MM.1S (cell line): Measurements from ENCODE around the gene ATAD1.

Source experiments
- DNase-seq: peaks from one replicate; pipeline ENCODE4 v3.0.0-alpha.2; 2015
- H2AFZ ChIP-seq: fragments of 300-600 bp; sonication (generic); 2 replicates; pipeline ENCODE4 v1.6.0; 2016; ENCODE audit warnings: antibody characterized with exemption, low read length
- H3F3A ChIP-seq: fragments of 300-600 bp; sonication (generic); 2 replicates; pipeline ENCODE4 v1.6.1; 2016; ENCODE audit warnings: mild to moderate bottlenecking, antibody characterized with exemption, low read length, moderate library complexity, mixed read lengths; ENCODE audit not compliant: insufficient read depth
- H3K27ac ChIP-seq: fragments of 300-600 bp; sonication (generic); 2 replicates; pipeline ENCODE4 v1.5.1; 2016; ENCODE audit warnings: mild to moderate bottlenecking, low read length
- H3K27me3 ChIP-seq: fragments of 300-600 bp; sonication (generic); replicated peaks from 2 replicates; pipeline ENCODE4 v1.6.0; 2016; ENCODE audit warnings: low read length; ENCODE audit not compliant: insufficient read depth
- H3K36me3 ChIP-seq: fragments of 300-600 bp; sonication (generic); replicated peaks from 2 replicates; pipeline ENCODE4 v1.6.1; 2016; ENCODE audit warnings: mild to moderate bottlenecking, low read length, mixed read lengths; ENCODE audit not compliant: insufficient read depth
- H3K4me1 ChIP-seq: fragments of 300-600 bp; sonication (generic); 2 replicates; pipeline ENCODE4 v1.6.1; 2016; ENCODE audit warnings: low read length, mixed read lengths
- H3K4me2 ChIP-seq: fragments of 300-600 bp; sonication (generic); 2 replicates; pipeline ENCODE4 v1.6.0; 2016; ENCODE audit warnings: low read depth, low read length
- H3K4me3 ChIP-seq: fragments of 300-600 bp; sonication (generic); 2 replicates; pipeline ENCODE4 v1.5.1; 2016; ENCODE audit warnings: low read length, mixed read lengths
- H3K79me2 ChIP-seq: fragments of 300-600 bp; sonication (generic); 2 replicates; pipeline ENCODE4 v1.6.1; 2016; ENCODE audit warnings: mixed run types, low read length, mixed read lengths
- H3K9ac ChIP-seq: fragments of 300-600 bp; sonication (generic); 2 replicates; pipeline ENCODE4 v1.6.1; 2016; ENCODE audit warnings: low read length, mixed read lengths
- H3K9me2 ChIP-seq: fragments of 300-600 bp; sonication (generic); replicated peaks from 2 replicates; pipeline ENCODE4 v1.6.1; 2016; ENCODE audit warnings: mild to moderate bottlenecking, low read length, mixed read lengths; ENCODE audit not compliant: insufficient read depth
- H3K9me3 ChIP-seq: fragments of 300-600 bp; sonication (generic); replicated peaks from 2 replicates; pipeline ENCODE4 v1.6.1; 2016; ENCODE audit warnings: mild to moderate bottlenecking, low read length, mixed read lengths; ENCODE audit not compliant: insufficient read depth
- H4K20me1 ChIP-seq: fragments of 300-600 bp; sonication (generic); 2 replicates; pipeline ENCODE4 v1.6.1; 2016; ENCODE audit warnings: mild to moderate bottlenecking, low read length, moderate library complexity, mixed read lengths; ENCODE audit not compliant: insufficient read depth
- EZH2 ChIP-seq: fragments of 300-600 bp; sonication (generic); optimal IDR thresholded peaks from 2 replicates; pipeline ENCODE3; 2017; ENCODE audit warnings: low read depth, mild to moderate bottlenecking, antibody characterized with exemption, low read length, mixed read lengths
- EZH2phosphoT487 ChIP-seq: fragments of 300-600 bp; sonication (generic); IDR thresholded peaks from 2 replicates; pipeline ENCODE4 v1.6.1; 2018; ENCODE audit warnings: antibody characterized with exemption, low read length
- TF ChIP-seq, protein P1 (sequence below): fragments of 300-600 bp; sonication (generic); IDR thresholded peaks from 2 replicates; pipeline ENCODE4 v1.5.1; 2016; ENCODE audit warnings: antibody characterized with exemption, low read length, mixed read lengths

ATAD1 gene

DNA sequence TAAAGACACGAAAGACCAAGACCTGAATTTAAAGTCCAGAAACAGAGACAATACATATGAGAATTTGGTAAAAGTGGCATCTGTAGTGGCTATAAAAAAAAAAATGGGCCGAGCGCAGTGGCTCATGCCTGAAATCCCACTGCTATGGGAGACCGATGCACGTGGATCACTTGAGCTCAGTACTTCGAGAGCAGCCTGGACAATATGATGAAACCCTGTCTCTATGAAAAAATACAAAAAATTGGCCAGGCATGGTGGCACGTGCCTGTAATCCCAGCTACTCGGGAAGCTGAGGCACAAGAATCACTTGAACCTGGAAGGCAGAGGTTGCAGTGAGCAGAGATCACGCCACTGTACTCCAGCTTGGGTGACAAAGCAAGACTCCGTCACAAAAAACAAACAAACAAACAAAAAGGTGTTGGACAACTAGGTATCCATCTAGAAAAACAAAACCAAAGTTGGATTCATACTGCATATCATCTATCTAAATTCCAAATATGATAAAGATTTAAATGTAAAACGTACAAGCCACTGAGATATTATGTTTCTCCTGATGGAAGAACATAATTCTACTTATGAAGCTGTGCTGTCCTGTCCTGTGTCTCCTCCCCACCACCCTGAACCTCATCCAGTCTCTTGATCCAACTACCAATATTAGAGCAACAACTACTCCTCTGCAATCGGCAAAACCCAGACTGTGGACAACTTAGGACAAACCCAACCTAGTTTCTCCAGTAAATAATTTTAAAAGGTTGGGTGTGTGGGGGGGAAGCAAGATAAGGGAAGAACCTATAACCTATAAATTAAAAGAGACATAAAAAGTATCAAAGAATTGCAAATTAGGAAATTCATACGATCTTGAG lies 53.7 kb downstream of the ATAD1 start:
- Histone ChIP-seq H3K4me3 (no peak overlapping the region), H3F3A (no peaks in the 10 kb centered on the region), H3K36me3 (no peaks in the 10 kb centered on the region; the same call in 1 of the 2 replicates), H4K20me1 (no peaks in the 10 kb centered on the region), H3K27me3 (no peaks in the 10 kb centered on the region), H3K27ac (no peak overlapping the region), H2AFZ (no peak overlapping the region), H3K9ac (no peak overlapping the region), H3K9me2 (no peaks in the 10 kb centered on the region), H3K4me1 (no peaks in the 10 kb centered on the region), H3K79me2 (no peaks in the 10 kb centered on the region), H3K9me3 (no peaks in the 10 kb centered on the region), H3K4me2 (no peak overlapping the region)
- DNase-seq = no peak
- no peak for TF ChIP-seq EZH2phosphoT487
- no peak for TF ChIP-seq EZH2
- TF ChIP-seq, protein P1, sequence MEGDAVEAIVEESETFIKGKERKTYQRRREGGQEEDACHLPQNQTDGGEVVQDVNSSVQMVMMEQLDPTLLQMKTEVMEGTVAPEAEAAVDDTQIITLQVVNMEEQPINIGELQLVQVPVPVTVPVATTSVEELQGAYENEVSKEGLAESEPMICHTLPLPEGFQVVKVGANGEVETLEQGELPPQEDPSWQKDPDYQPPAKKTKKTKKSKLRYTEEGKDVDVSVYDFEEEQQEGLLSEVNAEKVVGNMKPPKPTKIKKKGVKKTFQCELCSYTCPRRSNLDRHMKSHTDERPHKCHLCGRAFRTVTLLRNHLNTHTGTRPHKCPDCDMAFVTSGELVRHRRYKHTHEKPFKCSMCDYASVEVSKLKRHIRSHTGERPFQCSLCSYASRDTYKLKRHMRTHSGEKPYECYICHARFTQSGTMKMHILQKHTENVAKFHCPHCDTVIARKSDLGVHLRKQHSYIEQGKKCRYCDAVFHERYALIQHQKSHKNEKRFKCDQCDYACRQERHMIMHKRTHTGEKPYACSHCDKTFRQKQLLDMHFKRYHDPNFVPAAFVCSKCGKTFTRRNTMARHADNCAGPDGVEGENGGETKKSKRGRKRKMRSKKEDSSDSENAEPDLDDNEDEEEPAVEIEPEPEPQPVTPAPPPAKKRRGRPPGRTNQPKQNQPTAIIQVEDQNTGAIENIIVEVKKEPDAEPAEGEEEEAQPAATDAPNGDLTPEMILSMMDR = no peak

DNA sequence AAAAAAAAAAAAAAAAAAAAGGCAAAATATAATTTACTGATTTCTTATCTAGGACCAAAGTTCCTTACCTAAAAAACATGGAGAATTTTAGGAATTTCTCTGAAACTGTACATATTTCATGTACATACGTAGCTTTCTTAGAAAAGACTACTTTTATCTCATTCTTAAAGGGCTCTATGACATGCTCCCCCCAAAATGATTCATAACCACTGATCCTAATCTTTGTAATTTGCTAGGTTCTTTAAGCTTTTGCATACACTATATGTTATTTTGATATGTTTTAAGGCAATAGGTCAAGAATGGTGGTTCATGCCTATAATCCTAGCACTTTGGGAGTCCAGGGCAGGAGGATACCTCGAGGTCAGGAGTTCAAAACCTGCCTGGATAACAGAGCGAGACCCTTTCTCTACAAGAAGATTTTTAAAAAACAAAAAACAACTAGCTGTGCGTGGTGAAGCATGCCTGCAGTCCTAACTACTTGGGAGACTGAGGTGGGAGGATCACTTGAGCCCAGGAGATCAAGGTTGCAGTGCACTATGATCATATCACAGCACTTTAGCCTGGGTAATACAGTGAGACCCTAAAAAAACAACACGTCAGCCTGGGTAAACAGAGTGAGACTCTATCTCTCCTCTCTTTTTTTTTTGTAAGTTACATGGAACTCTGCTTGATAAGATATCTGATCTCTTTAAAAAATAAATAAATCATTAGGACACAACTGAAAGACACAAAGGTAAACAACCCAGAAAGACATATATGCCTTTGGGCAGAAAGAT lies 54.8 kb downstream of the ATAD1 start:
- Histone ChIP-seq H2AFZ (no peak overlapping the region), H3K4me1 (no peaks in the 10 kb centered on the region), H3K4me2 (no peak overlapping the region), H3K4me3 (no peak overlapping the region), H3K36me3 (no peaks in the 10 kb centered on the region; the same call in 1 of the 2 replicates), H3K9me2 (no peaks in the 10 kb centered on the region), H3K9ac (no peak overlapping the region), H3F3A (no peaks in the 10 kb centered on the region), H4K20me1 (no peaks in the 10 kb centered on the region), H3K27me3 (no peaks in the 10 kb centered on the region), H3K27ac (no peak overlapping the region), H3K9me3 (no peaks in the 10 kb centered on the region), H3K79me2 (no peaks in the 10 kb centered on the region)
- TF ChIP-seq EZH2 = no peak
- no peak for TF ChIP-seq EZH2phosphoT487
- TF ChIP-seq, protein P1 = no peak
- no peak for DNase-seq

DNA sequence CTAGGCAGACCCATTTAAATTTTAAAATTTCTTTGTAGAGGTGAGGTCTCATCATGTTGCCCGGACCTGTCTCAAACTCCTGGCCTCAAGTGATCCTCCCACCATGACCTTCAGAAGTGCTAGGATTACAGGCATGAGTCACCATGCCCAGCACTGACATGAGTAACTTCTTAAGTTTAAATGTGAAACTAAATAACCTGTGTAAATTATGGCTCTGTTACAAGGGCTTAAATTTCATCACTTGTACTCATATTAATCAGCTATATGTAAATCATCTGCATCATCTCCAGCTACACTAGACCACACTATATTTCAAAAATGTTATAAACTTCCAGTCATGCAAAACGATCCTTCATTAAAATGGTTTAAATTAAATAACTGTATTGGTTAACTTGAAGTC lies 56.1 kb downstream of the ATAD1 start:
- H3K9me2 ChIP-seq = no peaks in the 10 kb centered on the region
- H3K9me3 ChIP-seq = no peaks in the 10 kb centered on the region
- no peaks in the 10 kb centered on the region for H4K20me1 ChIP-seq
- no peaks in the 10 kb centered on the region for H3K4me1 ChIP-seq
- no peak for DNase-seq
- no peaks in the 10 kb centered on the region for H3F3A ChIP-seq
- no peaks in the 10 kb centered on the region for H3K27me3 ChIP-seq
- TF ChIP-seq EZH2 (no peak), EZH2phosphoT487 (no peak)
- TF ChIP-seq, protein P1 = no peak
- H3K9ac ChIP-seq = no peak overlapping the region
- no peaks in the 10 kb centered on the region for H3K79me2 ChIP-seq
- no peak overlapping the region for H2AFZ ChIP-seq
- H3K27ac ChIP-seq = no peak overlapping the region
- no peak overlapping the region for H3K4me3 ChIP-seq
- H3K4me2 ChIP-seq = no peak overlapping the region
- no peaks in the 10 kb centered on the region; the same call in 1 of the 2 replicates for H3K36me3 ChIP-seq
